Measurements from ENCODE around the gene PTPRN2.
"Not testable (repeated sequence)": the region's sequence is repeated elsewhere in the genome, so short reads cannot be mapped to it uniquely, and the experiment has no call there.

Gene PTPRN2

DNA sequence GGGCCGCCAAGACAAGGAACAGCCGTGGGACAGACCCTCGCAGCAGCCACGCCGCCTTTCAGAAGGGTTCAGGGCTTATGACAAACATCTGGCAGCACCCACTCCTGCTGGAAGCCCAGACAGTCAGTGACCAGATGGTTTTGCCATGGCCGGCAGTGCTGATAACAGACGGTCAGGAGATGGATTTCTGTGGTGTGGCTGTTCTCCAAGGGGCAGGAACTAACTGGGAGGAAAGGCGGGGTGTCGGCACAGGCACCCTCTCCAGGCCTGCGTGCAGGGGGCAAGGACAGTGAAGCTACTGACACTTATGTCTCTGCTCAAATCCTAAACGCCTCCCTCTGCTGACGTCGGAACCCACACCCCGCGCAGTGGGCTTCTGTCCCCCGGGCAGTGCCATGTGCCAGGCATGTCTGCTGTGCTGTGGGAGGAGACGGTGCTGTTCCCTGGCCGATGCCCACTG lies 834.8 kb downstream of the PTPRN2 start:
- no peak for DNase-seq

- no peak for DNase-seq
These were observed 835.5 kb downstream of the PTPRN2 start for GRCh38 chr7:157751951-157752673.

DNA sequence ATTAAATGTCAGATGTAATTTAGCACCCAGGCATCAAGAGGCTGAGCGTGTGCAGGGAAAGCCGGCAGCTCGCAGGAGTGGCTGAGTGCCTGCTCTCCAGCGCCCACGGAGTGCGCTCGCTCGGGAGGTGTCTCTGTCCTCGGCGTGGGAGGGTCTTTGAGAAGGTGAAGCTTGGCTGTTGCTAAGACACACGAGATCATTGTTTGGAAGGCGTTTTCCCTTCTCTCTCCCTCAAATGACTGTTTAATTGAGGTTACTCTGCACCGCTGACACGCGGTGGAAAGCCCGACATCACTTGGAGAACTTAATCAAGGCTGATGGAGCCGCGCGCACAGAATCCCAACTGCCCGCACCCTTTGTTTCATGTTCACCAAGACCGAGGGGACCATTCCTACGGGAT lies 836.2 kb downstream of the PTPRN2 start:
- DNase-seq = no peak

DNA sequence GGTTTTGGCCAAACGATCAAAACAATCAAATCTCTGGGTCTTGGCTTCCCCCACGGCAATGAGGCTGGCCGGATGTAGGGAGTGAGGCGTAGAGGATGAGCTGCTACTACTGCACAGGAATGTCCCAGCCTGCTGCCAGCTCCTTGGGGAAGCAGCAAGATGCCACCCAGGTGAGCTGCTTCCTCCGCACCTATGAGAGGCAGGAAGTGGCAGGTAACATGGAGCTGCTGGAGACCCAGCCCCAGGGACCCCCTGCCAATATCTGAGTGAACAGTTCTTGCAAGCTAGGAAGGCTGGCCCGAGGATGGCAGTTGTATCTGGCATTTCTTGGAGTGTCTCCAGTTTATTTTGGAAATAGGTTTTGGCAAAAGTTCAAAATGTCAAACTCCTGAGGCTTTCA lies 837.3 kb downstream of the PTPRN2 start:
- no peak for DNase-seq

DNA sequence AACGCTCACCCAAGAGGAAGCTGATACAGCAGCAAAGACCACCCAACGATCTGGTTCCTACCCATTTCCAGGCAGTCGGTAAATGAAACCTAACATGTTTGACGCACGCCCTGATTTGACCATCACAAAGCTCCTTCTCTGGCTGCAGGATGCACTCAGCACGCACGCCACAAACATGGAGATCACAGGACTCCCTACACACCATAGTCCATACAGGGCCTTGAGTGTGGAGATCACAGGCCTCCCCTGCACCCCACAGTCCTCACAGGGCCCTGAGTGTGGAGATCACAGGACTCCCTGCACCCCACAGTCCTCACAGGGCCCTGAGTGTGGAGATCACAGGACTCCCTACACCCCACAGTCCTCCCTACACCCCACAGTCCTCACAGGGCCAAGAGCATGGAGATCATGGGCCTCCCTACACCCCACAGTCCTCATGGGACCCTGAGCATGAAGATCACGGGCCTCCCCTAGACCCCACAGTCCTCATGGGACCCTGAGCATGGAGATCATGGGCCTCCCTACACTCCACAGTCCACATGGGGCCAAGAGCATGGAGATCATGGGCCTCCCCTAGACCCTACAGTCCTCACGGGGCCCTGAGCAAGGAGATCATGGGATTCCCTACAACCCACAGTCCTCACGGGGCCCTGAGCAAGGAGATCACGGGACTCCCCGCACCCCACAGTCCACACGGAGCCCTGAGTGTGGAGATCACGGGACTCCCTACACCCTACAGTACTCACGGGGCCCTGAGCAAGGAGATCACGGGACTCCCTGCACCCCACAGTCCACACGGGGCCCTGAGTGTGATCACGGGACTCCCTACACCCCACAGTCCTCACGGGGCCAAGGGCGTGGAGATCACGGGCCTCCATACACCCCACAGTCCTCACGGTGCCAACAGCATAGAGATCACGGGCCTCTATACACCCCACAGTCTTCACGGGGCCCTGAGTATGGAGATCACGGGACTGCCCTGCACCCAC lies 841.6 kb downstream of the PTPRN2 start:
- DNase-seq = no peak

DNA sequence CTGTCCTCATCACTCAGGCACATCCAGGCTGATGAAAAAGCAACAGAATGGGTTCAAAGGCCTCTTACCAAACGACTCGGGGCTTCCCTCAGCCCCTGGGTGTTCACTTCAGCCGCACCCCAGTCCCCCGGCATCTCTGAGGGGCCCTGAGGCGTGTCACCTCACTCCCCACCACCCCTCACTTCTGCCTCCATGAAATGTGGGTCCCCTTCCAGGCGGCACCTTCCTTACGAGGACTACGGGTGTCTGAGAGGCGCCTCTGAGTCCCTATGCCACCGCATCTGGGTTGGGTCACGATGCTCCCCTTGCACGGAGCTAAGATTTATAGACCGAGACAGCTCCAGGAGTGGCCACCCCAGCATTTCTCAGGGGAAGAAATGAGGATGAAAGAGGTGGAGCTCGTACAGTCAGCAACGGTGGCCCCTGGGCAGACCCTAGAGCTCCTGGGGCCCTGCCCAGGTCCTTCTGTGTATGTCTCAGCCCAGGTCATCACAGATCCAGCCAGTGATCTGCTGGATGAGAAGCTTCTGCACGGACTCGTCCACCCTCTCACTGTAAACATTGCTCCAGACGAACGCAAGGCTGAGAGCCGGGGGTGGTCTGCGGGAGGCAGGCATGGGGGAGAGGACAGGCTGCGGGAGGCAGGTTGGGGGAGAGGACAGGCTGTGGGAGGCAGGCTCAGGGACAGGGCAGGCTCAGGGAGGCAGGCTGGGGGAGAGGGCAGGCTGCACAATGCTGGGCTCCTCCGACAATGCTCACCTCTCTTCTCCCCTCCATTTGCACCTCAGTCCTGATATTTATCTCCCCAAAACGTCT lies 842.6 kb downstream of the PTPRN2 start:
- no peak for DNase-seq

DNA sequence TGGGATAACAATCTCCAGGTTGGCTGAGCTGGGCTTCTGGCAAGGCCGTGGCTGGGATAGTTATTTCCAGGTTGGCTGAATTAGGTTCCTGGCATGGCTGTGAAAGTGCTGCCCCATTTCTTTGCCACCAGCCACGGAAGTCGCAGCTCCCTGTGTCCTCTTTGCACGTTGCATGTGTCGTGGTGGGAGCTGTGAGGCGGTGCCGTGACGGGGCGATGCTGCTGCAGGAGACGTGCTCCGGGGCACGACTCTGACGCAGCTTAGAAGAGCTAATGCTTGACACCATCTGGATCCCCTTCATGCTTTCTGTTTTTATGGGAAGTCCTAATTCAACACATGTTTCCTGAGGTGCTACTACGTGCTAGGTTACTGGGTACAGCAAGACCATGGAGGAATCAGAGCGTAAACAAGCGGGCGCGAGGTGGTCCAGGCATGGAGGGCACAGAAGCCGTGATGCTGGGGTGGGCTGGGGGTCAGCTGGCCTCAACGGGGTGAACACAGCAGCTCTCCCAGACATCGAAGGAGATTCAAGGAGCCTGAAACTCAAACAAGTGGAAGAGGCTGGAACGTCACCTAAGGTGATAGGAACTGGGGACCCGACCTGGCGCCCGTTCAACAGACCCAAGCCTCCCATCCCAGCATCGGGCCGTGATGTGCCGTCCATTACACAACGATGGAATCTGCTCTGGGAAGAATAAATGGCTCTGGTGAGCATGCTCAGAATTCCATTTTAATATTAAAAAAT lies 843.7 kb downstream of the PTPRN2 start:
- no peak for DNase-seq

DNA sequence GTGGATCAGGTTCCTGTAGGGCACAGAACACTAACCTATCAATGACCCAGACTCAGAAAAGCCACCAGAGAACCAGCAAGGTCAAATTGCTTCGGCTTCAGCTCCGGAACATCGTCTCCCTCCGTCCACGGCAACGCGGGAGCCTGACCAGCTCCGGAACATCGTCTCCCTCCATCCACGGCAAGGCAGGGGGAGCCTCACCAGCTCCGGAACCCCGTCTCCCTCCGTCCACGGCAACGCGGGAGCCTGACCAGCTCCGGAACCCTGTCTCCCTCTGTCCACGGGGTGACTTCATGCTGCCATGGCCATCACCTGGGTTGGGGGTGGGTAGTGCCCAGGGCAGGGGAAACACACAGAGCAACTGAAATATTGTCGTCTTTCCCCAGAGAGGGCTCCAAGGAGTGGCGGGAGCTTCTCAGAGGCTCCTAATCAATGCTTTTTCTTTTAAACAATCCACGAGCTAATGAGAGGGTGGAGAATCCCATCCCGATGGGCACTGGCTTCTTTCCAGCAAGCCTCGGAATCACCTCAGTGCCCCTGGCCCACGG lies 847.3 kb downstream of the PTPRN2 start:
- DNase-seq = no peak

DNA sequence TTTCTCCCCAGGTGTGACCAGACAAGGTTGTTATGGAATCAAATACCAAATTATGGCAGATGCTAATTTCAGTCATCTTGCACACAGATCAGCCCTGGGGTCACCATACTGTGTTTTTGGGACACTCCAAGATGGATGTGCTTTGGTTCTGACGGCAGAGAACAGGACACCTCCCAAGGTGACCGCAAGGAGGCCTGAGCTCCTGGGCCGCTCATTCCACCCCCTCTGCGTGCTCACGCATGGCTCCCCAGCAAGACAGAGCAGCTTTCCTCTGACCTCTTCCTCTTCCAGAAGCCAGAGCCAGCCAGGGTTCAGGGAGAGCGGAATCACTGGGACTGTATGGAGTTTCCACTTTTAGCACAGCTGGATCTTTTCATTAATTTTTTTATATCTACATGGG lies 848.0 kb downstream of the PTPRN2 start:
- DNase-seq = no peak

GRCh38 chr7:157739031-157739430 lies 848.6 kb downstream of the PTPRN2 start:
- no peak for DNase-seq

- DNase-seq = no peak
These were observed 849.6 kb downstream of the PTPRN2 start for GRCh38 chr7:157738066-157738460.

DNA sequence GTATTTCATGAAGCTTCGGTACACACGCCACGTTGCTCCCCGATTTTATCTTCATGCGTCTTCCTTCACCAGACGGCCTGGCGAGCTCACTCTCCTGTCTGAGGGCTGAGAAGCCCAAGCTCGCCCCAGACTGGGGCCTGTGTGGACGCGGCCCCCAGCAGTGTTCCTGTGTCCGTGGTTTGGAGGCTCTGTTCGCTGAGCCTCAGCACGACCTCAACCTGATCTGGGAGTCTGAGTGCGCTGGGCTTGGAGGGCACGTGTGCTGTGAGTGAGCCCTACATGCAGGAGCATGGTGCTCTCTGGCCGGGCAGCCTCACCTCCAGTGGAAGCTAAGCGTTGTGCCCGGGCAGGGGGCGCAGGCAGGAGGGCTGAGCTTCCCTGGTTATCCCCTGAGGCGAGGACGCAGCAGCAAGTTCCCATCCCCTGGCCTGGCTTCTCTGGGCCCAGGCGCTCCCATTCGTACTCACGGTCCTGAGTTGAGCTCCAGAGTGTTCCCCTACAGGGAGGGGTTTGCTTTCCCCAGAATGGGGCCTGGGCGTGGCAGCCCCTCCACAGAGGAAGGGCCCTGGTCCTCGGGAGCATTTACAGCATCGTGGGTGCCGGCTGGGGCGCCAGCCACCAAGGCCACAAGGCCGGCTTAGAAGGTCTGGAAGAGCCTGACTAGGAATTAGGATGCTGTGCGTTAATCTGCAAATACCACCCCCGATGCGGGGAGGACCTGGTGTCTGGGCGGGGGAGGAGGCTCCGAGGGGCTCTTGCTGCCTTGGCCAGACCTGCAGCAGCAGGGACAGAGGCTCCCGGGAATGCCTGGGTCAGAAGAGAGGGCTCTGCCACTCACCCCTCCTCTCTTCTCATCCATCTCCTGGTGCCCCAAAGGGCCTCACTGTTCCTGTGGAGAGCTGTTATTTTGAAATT lies 850.2 kb downstream of the PTPRN2 start:
- no peak for DNase-seq

DNA sequence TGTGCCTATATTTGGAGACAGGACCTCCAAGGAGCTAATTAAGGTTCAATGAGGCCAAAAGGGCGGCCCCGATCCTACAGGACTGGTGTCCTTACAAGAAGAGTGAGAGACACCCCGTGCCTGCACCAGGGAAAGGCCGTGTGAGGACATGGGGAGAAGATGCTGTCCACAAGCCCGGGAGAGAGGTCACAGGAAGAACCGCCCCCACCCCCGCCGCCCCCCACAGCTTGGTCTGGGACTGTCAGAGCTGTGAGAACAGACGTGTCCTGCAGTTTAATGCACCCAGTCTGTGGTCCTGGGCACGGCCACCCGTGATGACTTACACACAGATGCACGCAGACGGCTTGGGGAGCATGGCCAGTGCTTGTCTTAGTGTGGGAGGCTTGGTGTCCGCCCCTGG lies 851.3 kb downstream of the PTPRN2 start:
- no peak for DNase-seq

- no peak for DNase-seq
These were observed 851.8 kb downstream of the PTPRN2 start for GRCh38 chr7:157735826-157736225.

DNA sequence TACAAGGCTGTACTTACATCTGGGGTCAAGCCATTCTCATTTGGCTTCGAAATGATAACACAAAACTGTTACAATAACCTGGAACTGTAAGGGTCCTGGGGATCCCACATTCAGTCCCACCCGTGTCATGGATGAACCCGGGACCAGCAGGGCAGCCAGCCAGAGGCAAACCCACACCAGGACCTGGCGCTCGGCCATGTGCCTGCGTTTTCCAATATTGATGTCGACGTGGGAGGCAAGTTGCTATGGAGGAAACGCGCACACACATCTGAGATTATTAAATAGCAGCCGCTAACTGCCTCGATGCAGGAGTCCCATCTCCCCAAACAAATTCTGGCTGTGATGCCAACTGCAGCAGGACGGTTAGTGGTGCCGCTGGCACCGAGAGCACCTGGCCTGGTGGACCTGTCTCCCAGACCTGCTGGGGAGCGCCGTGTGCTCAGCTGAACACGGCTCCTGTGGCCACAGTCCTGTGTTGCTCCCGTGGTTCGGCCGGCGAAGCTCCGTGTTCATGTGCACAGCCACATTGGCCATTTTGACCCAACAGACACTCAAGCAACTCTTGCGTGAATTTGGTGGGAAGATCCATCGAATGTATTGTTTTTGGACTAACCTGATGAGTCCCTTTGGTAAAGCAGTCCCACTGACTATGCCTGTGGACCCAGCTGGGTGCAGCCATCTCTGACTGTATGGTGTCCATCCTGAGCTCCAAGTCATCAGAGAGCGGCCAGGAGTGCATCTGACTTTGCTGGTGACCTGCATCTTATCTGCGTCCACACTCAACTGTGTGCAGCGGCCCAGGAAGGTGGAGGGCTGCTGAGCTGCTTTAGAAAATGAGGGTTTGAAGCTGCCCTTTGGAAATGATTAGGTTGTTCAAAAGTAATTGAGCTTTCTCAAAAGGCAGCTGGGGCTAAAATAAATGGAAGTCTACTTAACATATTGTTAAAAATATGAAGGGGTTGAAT lies 852.7 kb downstream of the PTPRN2 start:
- no peak for DNase-seq

GRCh38 chr7:157733760-157734395 lies 853.7 kb downstream of the PTPRN2 start:
- DNase-seq = not testable (repeated sequence)

GRCh38 chr7:157731126-157731525 lies 856.5 kb downstream of the PTPRN2 start:
- no peak for DNase-seq

GRCh38 chr7:157730614-157731013 lies 857.0 kb downstream of the PTPRN2 start:
- DNase-seq = no peak

- DNase-seq = no peak
These were observed 858.1 kb downstream of the PTPRN2 start for GRCh38 chr7:157729566-157729965.

All from NCI-H1417 treated with DMSO at 0.1 percent for 48 hours (cell line).